Endothelial cell of umbilical vein (primary cell): ENCODE results near the gene GAB2. TPM values are rescaled to one million over a fixed set of nuclear protein-coding genes. Genes with fewer than 3 reads are reported as not detected.

Experiments
- BruUV-seq: library from RNA; stranded (reverse); fragments of 400-500 nt; replicated peaks from 2 replicates; lab custom pipeline; 2021; lab: Mats Ljungman, UMichigan
- CTCF ChIA-PET: fragments of 300-600, 350-600 bp; sonication (Branson Sonifier 250); formaldehyde crosslinking; loops from one replicate; lab custom pipeline; 2021; ENCODE audit warnings: antibody characterized with exemption, inconsistent platforms; lab: Charles Lee
- POLR2A ChIA-PET: fragments of 300-600, 350-600 bp; sonication (Branson Sonifier 250); formaldehyde crosslinking; loops from one replicate; lab custom pipeline; 2021; ENCODE audit warnings: antibody characterized with exemption, inconsistent platforms; lab: Charles Lee
- DNase-seq: peaks from one replicate; pipeline ENCODE4 v3.0.0-alpha.2; 2011; ENCODE audit warnings: low read depth, low spot score
- FAIRE-seq: peaks from 2 replicates; lab custom pipeline; 2011; peaks lifted over from hg19 to GRCh38; lab: Jason Lieb, UNC
- H2AFZ ChIP-seq: 2 replicates; pipeline ENCODE4 v1.6.0; 2012; ENCODE audit warnings: low read depth, low read length, control low read depth, inconsistent platforms
- H3K27ac ChIP-seq: 2 replicates; pipeline ENCODE4 v1.5.1; 2011; ENCODE audit warnings: low read depth, mild to moderate bottlenecking, control low read depth, low read length, moderate library complexity; ENCODE audit not compliant: insufficient read depth
- H3K27me3 ChIP-seq, 2 experiments: 2 replicates each; pipeline versions ENCODE4 v1.6.0 to v1.6.1; 2011; ENCODE audit warnings: low read length in 2 of 2, mixed read lengths in 1 of 2; ENCODE audit not compliant: control insufficient read depth in 2 of 2, insufficient read depth in 2 of 2
- H3K36me3 ChIP-seq, 2 experiments: 2 replicates in 1 of 2; 3 replicates in 1 of 2; pipeline ENCODE4 v1.5.1; 2011; ENCODE audit warnings: low read length in 2 of 2, mild to moderate bottlenecking in 1 of 2, moderate library complexity in 1 of 2; ENCODE audit not compliant: control insufficient read depth in 2 of 2, insufficient read depth in 2 of 2; ENCODE audit errors: extremely low read depth in 1 of 2
- H3K4me1 ChIP-seq: 3 replicates; pipeline ENCODE4 v1.5.1; 2011; ENCODE audit warnings: mild to moderate bottlenecking, low read length; ENCODE audit not compliant: control insufficient read depth, insufficient read depth; ENCODE audit errors: extremely low read depth
- H3K4me2 ChIP-seq: 2 replicates; pipeline ENCODE4 v1.6.1; 2011; ENCODE audit warnings: low read length, control low read depth, mixed read lengths; ENCODE audit not compliant: insufficient read depth
- H3K4me3 ChIP-seq, 3 experiments: fragments of 200-600 bp in 1 of 3; sonication (generic), shearing (Covaris generic) in 1 of 3; replicated peaks in 1 of 3; 2 replicates each; pipeline ENCODE4 v1.5.1; 2011 to 2016; ENCODE audit warnings: control low read depth in 3 of 3, low read length in 3 of 3, mild to moderate bottlenecking in 2 of 3, inconsistent platforms in 1 of 3, low read depth in 1 of 3, moderate library complexity in 1 of 3; ENCODE audit not compliant: insufficient read depth in 1 of 3
- H3K79me2 ChIP-seq: 2 replicates; pipeline ENCODE4 v1.6.0; 2012; ENCODE audit warnings: low read length, inconsistent platforms; ENCODE audit not compliant: control insufficient read depth, insufficient read depth
- H3K9ac ChIP-seq: replicated peaks from 2 replicates; pipeline ENCODE3; 2011; ENCODE audit warnings: low read length, control low read depth; ENCODE audit not compliant: insufficient read depth; ENCODE audit errors: extremely low read depth
- H3K9me1 ChIP-seq: replicated peaks from 3 replicates; pipeline ENCODE4 v1.6.0; 2011; ENCODE audit warnings: mild to moderate bottlenecking, low read length; ENCODE audit not compliant: control insufficient read depth, insufficient read depth; ENCODE audit errors: extremely low read depth
- H3K9me3 ChIP-seq: replicated peaks from 2 replicates; pipeline ENCODE4 v1.5.1; 2012; ENCODE audit warnings: low read length, inconsistent platforms; ENCODE audit not compliant: control insufficient read depth, insufficient read depth
- H4K20me1 ChIP-seq: replicated peaks from 2 replicates; pipeline ENCODE3; 2011; ENCODE audit warnings: mild to moderate bottlenecking, low read length; ENCODE audit not compliant: control insufficient read depth, insufficient read depth; ENCODE audit errors: extremely low read depth
- EZH2 ChIP-seq: IDR thresholded peaks from 2 replicates; pipeline ENCODE4 v1.6.1; 2012; ENCODE audit warnings: borderline replicate concordance, low read depth, mild to moderate bottlenecking, moderate library complexity, low read length, inconsistent platforms; ENCODE audit not compliant: severe bottlenecking
- FOS ChIP-seq: IDR thresholded peaks from 2 replicates; pipeline ENCODE4 v1.6.1; 2011; ENCODE audit warnings: mild to moderate bottlenecking, low read length, moderate library complexity, borderline replicate concordance; ENCODE audit not compliant: insufficient read depth
- GATA2 ChIP-seq: IDR thresholded peaks from 2 replicates; pipeline ENCODE4 v1.7.0; 2011; ENCODE audit warnings: low read depth, mild to moderate bottlenecking, moderate library complexity, mixed read lengths, low read length; ENCODE audit not compliant: insufficient read length, insufficient read depth
- JUN ChIP-seq: IDR thresholded peaks from 2 replicates; pipeline ENCODE4 v1.6.1; 2011; ENCODE audit warnings: borderline replicate concordance, low read depth; ENCODE audit not compliant: insufficient read length, insufficient read depth
- MYC ChIP-seq: IDR thresholded peaks from one replicate; pipeline ENCODE4 v1.6.1; 2011; ENCODE audit warnings: mild to moderate bottlenecking, low read depth, low read length
- POLR2A ChIP-seq: IDR thresholded peaks from 2 replicates; pipeline ENCODE4 v1.6.1; 2012; ENCODE audit warnings: low read depth, mild to moderate bottlenecking, control low read depth, low read length
- POLR2AphosphoS5 ChIP-seq: IDR thresholded peaks from 2 replicates; pipeline ENCODE4 v1.6.1; 2012; ENCODE audit warnings: low read depth, mild to moderate bottlenecking, control low read depth, low read length, moderate library complexity; ENCODE audit not compliant: insufficient read depth
- dilution Hi-C: fragments of 300-500 bp; cut with MboI; formaldehyde crosslinking; loops from one replicate; pipeline ENCODE4 v1.15.0; 2019; ENCODE audit warnings: low sequenced_read_pairs; ENCODE audit not compliant: extremely low pct_ligation_motif_present
- intact Hi-C: fragments of 100-400 bp; cut with micrococcal nuclease; formaldehyde crosslinking; loops from one replicate; pipeline ENCODE4 v1.10.0; 2022
- polyA plus RNA-seq, 4 experiments: library from polyadenylated mRNA; depleted of rRNA in 3 of 4; stranded (reverse) in 3 of 4; unstranded in 1 of 4; fragments of >200 nt; gene quantifications; 2 replicates each; pipeline versions ENCODE4 v1.2.1 to v1.2.3, GENCODE V29; 2011 to 2012; ENCODE audit warnings: missing spikeins in 1 of 4
- total RNA-seq: library from RNA; stranded (reverse); gene quantifications from 2 replicates; pipeline ENCODE4 v1.2.3, GENCODE V29; 2021
- TF ChIP-seq, protein P1 (sequence below), 2 donors: IDR thresholded peaks; 1 replicate in 1 of 2; 2 replicates in 1 of 2; pipeline ENCODE4 v1.5.1; 2011; ENCODE audit warnings: low read length in 2 of 2, mild to moderate bottlenecking in 2 of 2, moderate library complexity in 2 of 2, control low read depth in 1 of 2, inconsistent platforms in 1 of 2, low read depth in 1 of 2; ENCODE audit not compliant: insufficient read depth in 1 of 2; ENCODE audit errors: extremely low read depth in 1 of 2
- TF ChIP-seq, protein P2 (sequence below): IDR thresholded peaks from 2 replicates; pipeline ENCODE4 v1.6.1; 2011; ENCODE audit not compliant: insufficient read depth, insufficient read length

The GAB2 gene
- total and polyA plus RNA-seq, 2 donors (not counting 3 experiments of a cell fraction or from before 2014, with no cell fraction given) = 19.6 to 39.6 TPM

- intact Hi-C loops (no loop called here), dilution Hi-C loops (no loop called here)
- Histone ChIP-seq H3K27ac (no peak overlapping the region), H3K9me3 (no peaks in the 10 kb centered on the region), H4K20me1 (peaks cover 11% of the 10 kb centered on the region), H3K79me2 (peaks cover 56% of the 10 kb centered on the region), H3K4me1 (peaks cover 6% of the 10 kb centered on the region), H2AFZ (no peak overlapping the region), H3K27me3 (no peaks in the 10 kb centered on the region), H3K4me2 (no peak overlapping the region), H3K9ac (no peak overlapping the region), H3K4me3 (no peak overlapping the region), H3K9me1 (no peaks in the 10 kb centered on the region), H3K36me3 (no peaks in the 10 kb centered on the region)
- POLR2A ChIA-PET = no interaction called here
- no peak for FAIRE-seq
- no peak for TF ChIP-seq POLR2A
- TF ChIP-seq EZH2 = no peak
- no peak for TF ChIP-seq JUN
- no peak for TF ChIP-seq MYC
- TF ChIP-seq, protein P1, sequence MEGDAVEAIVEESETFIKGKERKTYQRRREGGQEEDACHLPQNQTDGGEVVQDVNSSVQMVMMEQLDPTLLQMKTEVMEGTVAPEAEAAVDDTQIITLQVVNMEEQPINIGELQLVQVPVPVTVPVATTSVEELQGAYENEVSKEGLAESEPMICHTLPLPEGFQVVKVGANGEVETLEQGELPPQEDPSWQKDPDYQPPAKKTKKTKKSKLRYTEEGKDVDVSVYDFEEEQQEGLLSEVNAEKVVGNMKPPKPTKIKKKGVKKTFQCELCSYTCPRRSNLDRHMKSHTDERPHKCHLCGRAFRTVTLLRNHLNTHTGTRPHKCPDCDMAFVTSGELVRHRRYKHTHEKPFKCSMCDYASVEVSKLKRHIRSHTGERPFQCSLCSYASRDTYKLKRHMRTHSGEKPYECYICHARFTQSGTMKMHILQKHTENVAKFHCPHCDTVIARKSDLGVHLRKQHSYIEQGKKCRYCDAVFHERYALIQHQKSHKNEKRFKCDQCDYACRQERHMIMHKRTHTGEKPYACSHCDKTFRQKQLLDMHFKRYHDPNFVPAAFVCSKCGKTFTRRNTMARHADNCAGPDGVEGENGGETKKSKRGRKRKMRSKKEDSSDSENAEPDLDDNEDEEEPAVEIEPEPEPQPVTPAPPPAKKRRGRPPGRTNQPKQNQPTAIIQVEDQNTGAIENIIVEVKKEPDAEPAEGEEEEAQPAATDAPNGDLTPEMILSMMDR (IDR thresholded peaks at IDR 0.05; ENCODE audit: extremely low read depth in 1 of 2, insufficient read depth in 1 of 2, low read depth in 1 of 2, low read length in 2 of 2) = no peak
- TF ChIP-seq, protein P2, sequence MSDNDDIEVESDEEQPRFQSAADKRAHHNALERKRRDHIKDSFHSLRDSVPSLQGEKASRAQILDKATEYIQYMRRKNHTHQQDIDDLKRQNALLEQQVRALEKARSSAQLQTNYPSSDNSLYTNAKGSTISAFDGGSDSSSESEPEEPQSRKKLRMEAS = no peak
- TF ChIP-seq GATA2 = no peak
- no peak for TF ChIP-seq FOS
- TF ChIP-seq POLR2AphosphoS5 = no peak
- CTCF ChIA-PET = interaction anchor here (1.5 to 1.6 kb wide), 2 partner anchors 17 to 62 kb away, joined by 3 to 4 read pairs; no protein-coding TSS in a partner anchor
- BruUV-seq = no TSS peak
- DNase-seq = peak; percentile 36
Measured at GRCh38 chr11:78336877-78337553, 80.6 kb downstream of the GAB2 start.
